CD8-positive, alpha-beta memory T cell (primary cell): Measurements from ENCODE around the gene NCAPG2. TPM values are rescaled to one million over a fixed set of nuclear protein-coding genes. Genes with fewer than 3 reads are reported as not detected.

Experiments
- CTCF ChIA-PET: fragments of 350-600 bp; sonication (Branson Sonifier 250); formaldehyde crosslinking; loops from one replicate; lab custom pipeline; 2021; ENCODE audit warnings: antibody characterized with exemption; lab: Charles Lee
- POLR2A ChIA-PET: fragments of 350-600 bp; sonication (Branson Sonifier 250); formaldehyde crosslinking; loops from one replicate; lab custom pipeline; 2021; ENCODE audit warnings: antibody characterized with exemption; lab: Charles Lee
- DNase-seq, 5 donors: peaks; one replicate each; pipeline versions ENCODE4 v3.0.0 to v3.0.0-alpha.2; 2020 to 2022; ENCODE audit warnings: mixed read lengths in 1 of 5
- H3K27ac ChIP-seq: one replicate; pipeline ENCODE4 v1.7.0; 2013; ENCODE audit warnings: low read depth, mild to moderate bottlenecking, low read length, moderate library complexity
- H3K27me3 ChIP-seq: 2 replicates; pipeline ENCODE4 v1.7.0; 2013; ENCODE audit warnings: low read length, mild to moderate bottlenecking; ENCODE audit not compliant: insufficient read depth, poor library complexity, severe bottlenecking
- H3K36me3 ChIP-seq: 2 replicates; pipeline ENCODE4 v1.7.0; 2013; ENCODE audit warnings: mild to moderate bottlenecking, low read length, moderate library complexity; ENCODE audit not compliant: insufficient read depth
- H3K4me1 ChIP-seq: 2 replicates; pipeline ENCODE4 v1.7.0; 2013; ENCODE audit warnings: mild to moderate bottlenecking, low read length, moderate library complexity; ENCODE audit not compliant: insufficient read depth
- H3K4me3 ChIP-seq: 2 replicates; pipeline ENCODE4 v1.7.0; 2013; ENCODE audit warnings: mild to moderate bottlenecking, low read length
- H3K9me3 ChIP-seq: 2 replicates; pipeline ENCODE4 v1.7.0; 2013; ENCODE audit warnings: mild to moderate bottlenecking, low read length
- H3K27ac Mint-ChIP-seq, 8 donors: one replicate each; pipeline ENCODE4 v1.8.0; 2020 to 2021; ENCODE audit warnings: mixed read lengths in 8 of 8, mild to moderate bottlenecking in 6 of 8, inconsistent platforms in 3 of 8, moderate library complexity in 3 of 8
- H3K27me3 Mint-ChIP-seq, 2 donors: one replicate each; pipeline ENCODE4 v1.8.0; 2020 to 2021; ENCODE audit warnings: mixed read lengths in 2 of 2, mild to moderate bottlenecking in 1 of 2, moderate library complexity in 1 of 2
- H3K36me3 Mint-ChIP-seq, 3 donors: one replicate each; pipeline ENCODE4 v1.8.0; 2020 to 2021; ENCODE audit warnings: mixed read lengths in 3 of 3, inconsistent platforms in 1 of 3, mild to moderate bottlenecking in 1 of 3
- H3K4me1 Mint-ChIP-seq, 3 donors: one replicate each; pipeline ENCODE4 v1.8.0; 2020 to 2021; ENCODE audit warnings: mixed read lengths in 3 of 3, inconsistent platforms in 1 of 3, mild to moderate bottlenecking in 1 of 3
- H3K4me3 Mint-ChIP-seq, 7 donors: one replicate each; pipeline ENCODE4 v1.8.0; 2020 to 2021; ENCODE audit warnings: mixed read lengths in 7 of 7, mild to moderate bottlenecking in 6 of 7, moderate library complexity in 4 of 7, inconsistent platforms in 2 of 7
- H3K9me3 Mint-ChIP-seq, 5 donors: one replicate each; pipeline ENCODE4 v1.8.0; 2020 to 2022; ENCODE audit warnings: mixed read lengths in 5 of 5, mild to moderate bottlenecking in 3 of 5, moderate library complexity in 2 of 5, inconsistent platforms in 1 of 5
- polyA plus RNA-seq: library from polyadenylated mRNA; unstranded; fragments of 300-500 nt; fragmentation: Illumina TruSeq; gene quantifications from one replicate; pipeline ENCODE4 v1.2.3, GENCODE V29; 2021
- total RNA-seq, 2 experiments: library from RNA; stranded (reverse); gene quantifications; one replicate each; pipeline ENCODE4 v1.2.3, GENCODE V29; 2021

The NCAPG2 gene
- total and polyA plus RNA-seq, 3 experiments from 2014 or later: 4.3 to 75.5 (median 71.4) TPM

GRCh38 chr7:158650821-158651225, 53.8 kb downstream of the NCAPG2 start:
- Mint-ChIP-seq H3K27me3 (no peaks in the 10 kb centered on the region), H3K27ac (peak overlapping the region in 3 of 8 donors; percentile 29 to 52 (median 36)), H3K4me3 (peak overlapping the region in 1 of 7 donors; percentile 6), H3K36me3 (peaks cover 3 to 31% (median 14%) of the 10 kb centered on the region in 3 donors), H3K9me3 (no peaks in the 10 kb centered on the region), H3K4me1 (peaks cover under 1 to 5% (median 3%) of the 10 kb centered on the region in 3 donors)
- Histone ChIP-seq H3K4me3 (no peak overlapping the region), H3K36me3 (no peaks in the 10 kb centered on the region), H3K27ac (no peak overlapping the region), H3K4me1 (no peaks in the 10 kb centered on the region), H3K9me3 (no peaks in the 10 kb centered on the region), H3K27me3 (no peaks in the 10 kb centered on the region)
- ChIA-PET CTCF (no interaction called here), POLR2A (no interaction called here)
- no peak for DNase-seq

- Mint-ChIP-seq H3K27ac (no peak overlapping the region), H3K4me1 (no peaks in the 10 kb centered on the region), H3K27me3 (no peaks in the 10 kb centered on the region), H3K9me3 (no peaks in the 10 kb centered on the region), H3K36me3 (peaks cover 6 to 32% (median 17%) of the 10 kb centered on the region in 3 donors), H3K4me3 (no peak overlapping the region)
- Histone ChIP-seq H3K4me3 (no peak overlapping the region), H3K27ac (no peak overlapping the region), H3K27me3 (no peaks in the 10 kb centered on the region), H3K36me3 (no peaks in the 10 kb centered on the region), H3K9me3 (no peaks in the 10 kb centered on the region), H3K4me1 (no peaks in the 10 kb centered on the region)
- ChIA-PET POLR2A (no interaction called here), CTCF (interaction anchor here (1.3 kb wide), 1 partner anchor 19 kb away, joined by 3 read pairs; no protein-coding TSS in a partner anchor)
- DNase-seq: no peak
Observed at GRCh38 chr7:158649279-158649678, 55.3 kb downstream of the NCAPG2 start.

- POLR2A ChIA-PET: no interaction called here
- no peak overlapping the region for H3K4me3 Mint-ChIP-seq
- no peaks in the 10 kb centered on the region for H3K9me3 ChIP-seq
- no peaks in the 10 kb centered on the region for H3K27me3 Mint-ChIP-seq
- no peaks in the 10 kb centered on the region for H3K4me1 ChIP-seq
- H3K36me3 ChIP-seq: no peaks in the 10 kb centered on the region
- no peak for DNase-seq
- peaks cover 9 to 36% (median 19%) of the 10 kb centered on the region in 3 donors for H3K36me3 Mint-ChIP-seq
- H3K27me3 ChIP-seq: no peaks in the 10 kb centered on the region
- CTCF ChIA-PET: no interaction called here
- no peaks in the 10 kb centered on the region for H3K4me1 Mint-ChIP-seq
- no peak overlapping the region for H3K4me3 ChIP-seq
- H3K27ac Mint-ChIP-seq: no peak overlapping the region
- no peaks in the 10 kb centered on the region for H3K9me3 Mint-ChIP-seq
- H3K27ac ChIP-seq: no peak overlapping the region
Observed at GRCh38 chr7:158648787-158649186, 55.8 kb downstream of the NCAPG2 start.

GRCh38 chr7:158648168-158648567, 56.4 kb downstream of the NCAPG2 start:
- ChIA-PET POLR2A (no interaction called here), CTCF (no interaction called here)
- Histone ChIP-seq H3K27me3 (no peaks in the 10 kb centered on the region), H3K27ac (no peak overlapping the region), H3K4me3 (no peak overlapping the region), H3K4me1 (no peaks in the 10 kb centered on the region), H3K36me3 (no peaks in the 10 kb centered on the region), H3K9me3 (no peaks in the 10 kb centered on the region)
- DNase-seq: no peak
- no peak overlapping the region for H3K4me3 Mint-ChIP-seq
- peaks cover 9 to 39% (median 19%) of the 10 kb centered on the region in 3 donors for H3K36me3 Mint-ChIP-seq
- no peak overlapping the region for H3K27ac Mint-ChIP-seq
- no peaks in the 10 kb centered on the region for H3K4me1 Mint-ChIP-seq
- H3K9me3 Mint-ChIP-seq: no peaks in the 10 kb centered on the region
- H3K27me3 Mint-ChIP-seq: no peaks in the 10 kb centered on the region

- Mint-ChIP-seq H3K36me3 (peaks cover 9 to 41% (median 19%) of the 10 kb centered on the region in 3 donors), H3K27me3 (no peaks in the 10 kb centered on the region), H3K4me1 (no peaks in the 10 kb centered on the region), H3K4me3 (no peak overlapping the region), H3K9me3 (no peaks in the 10 kb centered on the region), H3K27ac (no peak overlapping the region)
- no peak for DNase-seq
- no peaks in the 10 kb centered on the region for H3K27me3 ChIP-seq
- no peaks in the 10 kb centered on the region for H3K9me3 ChIP-seq
- no peaks in the 10 kb centered on the region for H3K36me3 ChIP-seq
- ChIA-PET POLR2A (no interaction called here), CTCF (no interaction called here)
- H3K27ac ChIP-seq: no peak overlapping the region
- H3K4me1 ChIP-seq: no peaks in the 10 kb centered on the region
- H3K4me3 ChIP-seq: no peak overlapping the region
Observed at GRCh38 chr7:158647475-158647792, 57.2 kb downstream of the NCAPG2 start.

GRCh38 chr7:158646766-158647474, 57.7 kb downstream of the NCAPG2 start:
- Mint-ChIP-seq H3K27me3 (no peaks in the 10 kb centered on the region), H3K36me3 (peaks cover 9 to 37% (median 16%) of the 10 kb centered on the region in 3 donors), H3K4me3 (no peak overlapping the region), H3K27ac (no peak overlapping the region), H3K4me1 (no peaks in the 10 kb centered on the region), H3K9me3 (no peaks in the 10 kb centered on the region)
- Histone ChIP-seq H3K4me3 (no peak overlapping the region), H3K9me3 (no peaks in the 10 kb centered on the region), H3K36me3 (no peaks in the 10 kb centered on the region), H3K27me3 (no peaks in the 10 kb centered on the region), H3K4me1 (no peaks in the 10 kb centered on the region), H3K27ac (no peak overlapping the region)
- DNase-seq: no peak
- CTCF ChIA-PET: no interaction called here
- POLR2A ChIA-PET: no interaction called here

GRCh38 chr7:158645842-158646241, 58.8 kb downstream of the NCAPG2 start:
- H3K27me3 ChIP-seq: no peaks in the 10 kb centered on the region
- H3K4me1 ChIP-seq: no peaks in the 10 kb centered on the region
- no peak for DNase-seq
- Mint-ChIP-seq H3K27me3 (no peaks in the 10 kb centered on the region), H3K27ac (no peak overlapping the region), H3K4me1 (no peaks in the 10 kb centered on the region), H3K4me3 (no peak overlapping the region), H3K36me3 (peaks cover 6 to 32% (median 9%) of the 10 kb centered on the region in 3 donors), H3K9me3 (no peaks in the 10 kb centered on the region)
- no peak overlapping the region for H3K4me3 ChIP-seq
- POLR2A ChIA-PET: no interaction called here
- no peaks in the 10 kb centered on the region for H3K36me3 ChIP-seq
- no peak overlapping the region for H3K27ac ChIP-seq
- H3K9me3 ChIP-seq: no peaks in the 10 kb centered on the region
- CTCF ChIA-PET: no interaction called here

- no peaks in the 10 kb centered on the region for H3K27me3 ChIP-seq
- ChIA-PET POLR2A (no interaction called here), CTCF (no interaction called here)
- H3K36me3 ChIP-seq: no peaks in the 10 kb centered on the region
- no peak overlapping the region for H3K27ac ChIP-seq
- no peak overlapping the region for H3K4me3 ChIP-seq
- Mint-ChIP-seq H3K9me3 (no peaks in the 10 kb centered on the region), H3K27ac (peak overlapping the region in 1 of 8 donors; percentile 30), H3K36me3 (peaks cover 6 to 29% (median 12%) of the 10 kb centered on the region in 3 donors), H3K4me3 (no peak overlapping the region), H3K27me3 (no peaks in the 10 kb centered on the region), H3K4me1 (no peaks in the 10 kb centered on the region)
- H3K4me1 ChIP-seq: no peaks in the 10 kb centered on the region
- H3K9me3 ChIP-seq: no peaks in the 10 kb centered on the region
- DNase-seq: no peak
Observed at GRCh38 chr7:158642149-158642548, 62.5 kb downstream of the NCAPG2 start.
